Glutamatergic neuron (in vitro differentiated cells): Measurements from ENCODE around the gene CAMSAP2. TPM values are rescaled to one million over a fixed set of nuclear protein-coding genes. Genes with fewer than 3 reads are reported as not detected.
"Not testable (repeated sequence)": the region's sequence is repeated elsewhere in the genome, so short reads cannot be mapped to it uniquely, and the experiment has no call there.

ENCODE experiments used
- DNase-seq: peaks from one replicate; pipeline ENCODE4 v3.0.0; 2022
- H3K27ac Mint-ChIP-seq: one replicate; pipeline ENCODE4 v1.8.0; 2020; ENCODE audit warnings: mild to moderate bottlenecking, mixed read lengths, inconsistent platforms; ENCODE audit not compliant: unreplicated experiment
- H3K27me3 Mint-ChIP-seq: one replicate; pipeline ENCODE4 v1.8.0; 2020; ENCODE audit warnings: mild to moderate bottlenecking, moderate library complexity, mixed read lengths, inconsistent platforms; ENCODE audit not compliant: unreplicated experiment
- H3K36me3 Mint-ChIP-seq: one replicate; pipeline ENCODE4 v1.8.0; 2020; ENCODE audit warnings: mild to moderate bottlenecking, mixed read lengths, inconsistent platforms; ENCODE audit not compliant: unreplicated experiment
- H3K4me1 Mint-ChIP-seq: one replicate; pipeline ENCODE4 v1.8.0; 2020; ENCODE audit warnings: mild to moderate bottlenecking, low read depth, mixed read lengths, inconsistent platforms; ENCODE audit not compliant: unreplicated experiment
- H3K4me3 Mint-ChIP-seq: one replicate; pipeline ENCODE4 v1.8.0; 2020; ENCODE audit warnings: mild to moderate bottlenecking, mixed read lengths, inconsistent platforms; ENCODE audit not compliant: unreplicated experiment
- H3K9me3 Mint-ChIP-seq: one replicate; pipeline ENCODE4 v1.8.0; 2020; ENCODE audit warnings: mild to moderate bottlenecking, moderate library complexity, mixed read lengths, inconsistent platforms; ENCODE audit not compliant: unreplicated experiment
- total RNA-seq: library from RNA; stranded (reverse); fragmentation: NEBNext Ultra II Directional; extraction: Animal tissue kit (Norgen Biotek cat#: 25700); gene quantifications from one replicate; pipeline ENCODE4 v1.2.1, GENCODE V29; 2021; ENCODE audit not compliant: unreplicated experiment
- TF ChIP-seq, protein P1 (sequence below): fragments of 200-600 bp; sonication (generic); IDR thresholded peaks from one replicate; pipeline ENCODE4 v1.5.0; 2021; ENCODE audit not compliant: partially characterized antibody, unreplicated experiment

CAMSAP2 gene
- total RNA-seq, 1 donor from 2014 or later = 51.1 TPM

DNA sequence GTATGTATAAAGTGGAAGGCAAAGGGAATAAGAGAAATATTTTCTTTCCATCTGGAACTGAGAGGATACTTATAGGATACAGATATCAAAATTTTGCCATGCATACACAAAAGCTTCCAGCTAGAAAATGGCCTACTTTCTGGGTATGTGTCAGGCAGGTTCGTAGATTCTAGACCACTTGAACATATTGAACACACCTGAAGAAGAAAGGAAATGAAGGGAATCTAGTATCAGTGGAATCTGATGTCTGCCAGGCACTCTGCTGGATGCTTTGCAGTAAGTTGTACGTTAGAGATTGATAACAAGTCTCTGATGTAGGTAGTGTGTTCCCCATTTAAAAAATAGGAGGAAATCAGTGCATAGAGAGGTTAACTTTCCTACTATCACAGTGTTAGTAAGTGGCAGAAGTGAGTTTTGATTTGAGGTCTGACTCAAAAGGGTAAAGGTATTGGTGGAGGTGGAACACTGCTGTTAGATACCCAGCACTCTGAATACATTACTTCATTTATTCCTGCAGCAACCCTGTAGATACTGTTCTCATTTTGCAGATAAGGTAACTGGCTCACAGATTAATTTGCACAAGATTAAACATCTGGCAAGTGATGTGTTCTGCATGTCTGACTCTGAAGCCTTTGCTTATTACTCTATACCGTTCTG lies 3.0 kb downstream of the CAMSAP2 start:
- peaks cover 15% of the 10 kb centered on the region for H3K9me3 Mint-ChIP-seq
- H3K27ac Mint-ChIP-seq = no peak overlapping the region

DNA sequence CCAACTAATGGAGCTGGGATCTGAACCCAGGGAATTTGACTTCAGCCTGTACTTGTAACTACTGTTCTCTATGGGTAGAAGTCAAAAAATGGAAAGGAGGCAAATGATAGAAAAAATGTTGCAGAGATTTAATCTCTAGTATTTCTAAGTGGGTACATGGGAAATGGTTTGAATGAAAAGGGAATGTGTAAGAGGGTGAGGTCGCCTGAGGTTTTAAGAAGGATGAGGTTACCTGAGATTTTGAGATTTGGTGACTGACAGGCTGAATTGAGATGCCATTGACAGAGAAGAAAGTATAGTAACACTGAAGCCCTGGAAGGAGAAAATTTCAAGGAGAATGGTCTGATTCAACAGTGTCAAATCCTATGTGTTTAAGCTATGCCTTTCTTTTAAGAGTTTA lies 5.5 kb downstream of the CAMSAP2 start:
- TF ChIP-seq, protein P1, sequence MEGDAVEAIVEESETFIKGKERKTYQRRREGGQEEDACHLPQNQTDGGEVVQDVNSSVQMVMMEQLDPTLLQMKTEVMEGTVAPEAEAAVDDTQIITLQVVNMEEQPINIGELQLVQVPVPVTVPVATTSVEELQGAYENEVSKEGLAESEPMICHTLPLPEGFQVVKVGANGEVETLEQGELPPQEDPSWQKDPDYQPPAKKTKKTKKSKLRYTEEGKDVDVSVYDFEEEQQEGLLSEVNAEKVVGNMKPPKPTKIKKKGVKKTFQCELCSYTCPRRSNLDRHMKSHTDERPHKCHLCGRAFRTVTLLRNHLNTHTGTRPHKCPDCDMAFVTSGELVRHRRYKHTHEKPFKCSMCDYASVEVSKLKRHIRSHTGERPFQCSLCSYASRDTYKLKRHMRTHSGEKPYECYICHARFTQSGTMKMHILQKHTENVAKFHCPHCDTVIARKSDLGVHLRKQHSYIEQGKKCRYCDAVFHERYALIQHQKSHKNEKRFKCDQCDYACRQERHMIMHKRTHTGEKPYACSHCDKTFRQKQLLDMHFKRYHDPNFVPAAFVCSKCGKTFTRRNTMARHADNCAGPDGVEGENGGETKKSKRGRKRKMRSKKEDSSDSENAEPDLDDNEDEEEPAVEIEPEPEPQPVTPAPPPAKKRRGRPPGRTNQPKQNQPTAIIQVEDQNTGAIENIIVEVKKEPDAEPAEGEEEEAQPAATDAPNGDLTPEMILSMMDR = no peak
- Mint-ChIP-seq H3K36me3 (no peaks in the 10 kb centered on the region), H3K27ac (no peak overlapping the region), H3K4me1 (peaks cover 25% of the 10 kb centered on the region), H3K27me3 (peaks cover 6% of the 10 kb centered on the region), H3K4me3 (peak overlapping the region; percentile 16), H3K9me3 (peaks cover 5% of the 10 kb centered on the region)
- no peak for DNase-seq

More for the DNA sequence above, 3.0 kb downstream of the CAMSAP2 start:
- H3K36me3 Mint-ChIP-seq = no peaks in the 10 kb centered on the region
- peaks cover 13% of the 10 kb centered on the region for H3K27me3 Mint-ChIP-seq
- TF ChIP-seq, protein P1 = no peak
- no peak for DNase-seq
- peak overlapping the region; percentile 97 for H3K4me3 Mint-ChIP-seq
- peaks cover 33% of the 10 kb centered on the region for H3K4me1 Mint-ChIP-seq

DNA sequence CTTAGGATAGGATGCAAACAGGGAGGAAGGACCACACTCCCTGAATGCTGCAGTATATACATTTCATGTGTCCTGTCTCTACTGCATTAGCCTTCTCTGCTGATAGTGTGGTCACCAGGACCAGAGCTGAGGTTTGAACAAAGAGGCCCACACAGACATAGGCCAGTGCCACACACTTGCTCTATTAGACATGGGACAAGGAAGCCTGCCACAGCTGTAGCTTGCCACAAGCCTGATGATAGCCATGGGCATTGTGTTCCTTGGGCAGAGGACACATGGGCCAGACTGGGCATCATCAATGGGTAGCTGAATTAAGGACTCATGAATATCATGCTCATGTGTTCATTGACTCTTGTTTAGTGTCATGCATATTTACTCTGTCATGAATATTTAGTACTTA lies 10.4 kb downstream of the CAMSAP2 start:
- TF ChIP-seq, protein P1 = no peak
- H3K9me3 Mint-ChIP-seq = no peaks in the 10 kb centered on the region
- peaks cover 8% of the 10 kb centered on the region for H3K4me1 Mint-ChIP-seq
- H3K27me3 Mint-ChIP-seq = no peaks in the 10 kb centered on the region
- H3K4me3 Mint-ChIP-seq = no peak overlapping the region
- H3K36me3 Mint-ChIP-seq = no peaks in the 10 kb centered on the region
- no peak for DNase-seq
- no peak overlapping the region for H3K27ac Mint-ChIP-seq

DNA sequence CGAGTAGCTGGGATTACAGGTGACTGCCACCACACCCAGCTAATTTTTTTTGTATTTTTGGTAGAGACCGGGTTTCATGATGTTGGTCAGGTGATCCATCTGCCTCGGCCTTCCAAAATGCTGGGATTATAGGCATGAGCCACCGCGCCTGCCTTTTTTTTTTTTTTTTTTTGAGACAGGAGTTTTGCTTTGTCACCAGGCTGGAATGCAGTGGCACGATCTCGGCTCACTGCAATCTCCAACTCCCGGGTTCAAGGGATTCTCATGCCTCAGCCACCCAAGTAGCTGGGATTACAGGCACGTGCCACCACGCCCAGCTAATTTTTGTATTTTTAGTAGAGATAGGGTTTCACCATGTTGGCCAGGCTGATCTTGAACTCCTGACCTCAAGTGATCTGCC lies 12.1 kb downstream of the CAMSAP2 start:
- not testable (repeated sequence) for H3K27ac Mint-ChIP-seq, H3K27me3 Mint-ChIP-seq, H3K9me3 Mint-ChIP-seq, H3K4me1 Mint-ChIP-seq, DNase-seq, H3K4me3 Mint-ChIP-seq, H3K36me3 Mint-ChIP-seq

DNA sequence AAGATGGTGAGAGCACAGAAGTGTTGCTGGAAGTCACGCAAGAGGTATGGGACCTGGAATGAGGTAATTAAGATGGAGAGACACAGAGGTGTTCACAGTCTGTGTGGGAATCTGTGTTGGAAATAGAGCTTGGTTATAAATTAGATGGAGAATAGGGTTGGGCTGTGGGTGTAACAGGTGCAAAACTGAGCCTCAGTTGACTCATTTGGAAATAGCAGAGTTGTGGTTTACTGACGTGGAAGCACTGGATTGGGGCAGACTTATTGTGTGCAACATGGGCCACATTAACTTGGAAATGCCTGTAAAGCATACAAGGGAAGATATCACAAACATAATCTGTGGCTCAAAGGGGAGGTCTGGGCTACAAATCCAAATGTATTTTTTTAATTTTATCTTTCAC lies 13.0 kb downstream of the CAMSAP2 start:
- no peaks in the 10 kb centered on the region for H3K9me3 Mint-ChIP-seq
- H3K27ac Mint-ChIP-seq = no peak overlapping the region
- no peak overlapping the region for H3K4me3 Mint-ChIP-seq
- DNase-seq = no peak
- H3K4me1 Mint-ChIP-seq = no peaks in the 10 kb centered on the region
- TF ChIP-seq, protein P1 = no peak
- H3K27me3 Mint-ChIP-seq = no peaks in the 10 kb centered on the region
- no peaks in the 10 kb centered on the region for H3K36me3 Mint-ChIP-seq
